GOT3 (cell line): ENCODE results near the gene ETNK2.
"Not testable (repeated sequence)": the region's sequence is repeated elsewhere in the genome, so short reads cannot be mapped to it uniquely, and the experiment has no call there.

Source experiments
- DNase-seq: peaks from one replicate; lab custom pipeline; 2025; ENCODE audit warnings: mixed read lengths; lab: John Stamatoyannopoulos, UW

The ETNK2 gene

DNA sequence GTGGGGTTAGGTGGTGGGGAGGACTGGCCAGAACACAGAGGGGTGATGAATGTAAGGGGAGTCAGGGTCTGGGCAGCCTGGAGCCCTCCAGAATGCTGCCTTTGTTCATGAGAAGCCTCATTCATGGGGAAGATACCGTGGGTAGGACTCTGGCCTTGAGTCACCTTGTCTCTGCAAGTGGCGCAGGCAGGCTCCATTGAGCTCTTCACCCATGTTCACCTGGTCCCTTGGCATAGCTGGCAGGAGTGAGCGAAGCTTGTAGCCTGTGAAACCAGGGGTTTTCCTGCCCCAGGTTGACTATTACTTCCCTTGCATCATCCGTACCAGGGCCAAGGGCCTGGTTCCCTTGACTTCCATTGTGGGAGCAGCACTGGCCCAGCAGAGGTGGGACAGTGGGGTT is 53.2 kb downstream of the ETNK2 start:
- no peak for DNase-seq

DNA sequence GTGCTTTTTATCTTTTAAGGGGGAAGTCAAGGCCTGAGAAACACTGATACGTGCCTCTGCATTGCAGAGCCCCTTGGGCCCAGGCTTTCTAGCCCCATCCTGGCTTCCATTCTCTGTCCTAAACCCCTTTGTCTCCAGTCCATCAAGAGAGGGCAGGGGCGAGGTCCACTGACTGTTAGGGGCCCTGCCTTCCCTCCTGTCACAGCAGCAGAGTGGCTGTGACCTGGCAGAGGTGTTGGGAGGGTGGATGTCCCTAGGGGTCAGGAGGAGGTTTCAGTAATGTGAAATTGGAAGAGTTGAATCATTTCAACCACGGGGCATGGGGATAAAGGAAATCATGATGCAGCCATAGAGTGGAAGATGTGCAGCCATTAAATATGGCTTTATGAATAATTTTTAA is 54.9 kb downstream of the ETNK2 start:
- no peak for DNase-seq

DNA sequence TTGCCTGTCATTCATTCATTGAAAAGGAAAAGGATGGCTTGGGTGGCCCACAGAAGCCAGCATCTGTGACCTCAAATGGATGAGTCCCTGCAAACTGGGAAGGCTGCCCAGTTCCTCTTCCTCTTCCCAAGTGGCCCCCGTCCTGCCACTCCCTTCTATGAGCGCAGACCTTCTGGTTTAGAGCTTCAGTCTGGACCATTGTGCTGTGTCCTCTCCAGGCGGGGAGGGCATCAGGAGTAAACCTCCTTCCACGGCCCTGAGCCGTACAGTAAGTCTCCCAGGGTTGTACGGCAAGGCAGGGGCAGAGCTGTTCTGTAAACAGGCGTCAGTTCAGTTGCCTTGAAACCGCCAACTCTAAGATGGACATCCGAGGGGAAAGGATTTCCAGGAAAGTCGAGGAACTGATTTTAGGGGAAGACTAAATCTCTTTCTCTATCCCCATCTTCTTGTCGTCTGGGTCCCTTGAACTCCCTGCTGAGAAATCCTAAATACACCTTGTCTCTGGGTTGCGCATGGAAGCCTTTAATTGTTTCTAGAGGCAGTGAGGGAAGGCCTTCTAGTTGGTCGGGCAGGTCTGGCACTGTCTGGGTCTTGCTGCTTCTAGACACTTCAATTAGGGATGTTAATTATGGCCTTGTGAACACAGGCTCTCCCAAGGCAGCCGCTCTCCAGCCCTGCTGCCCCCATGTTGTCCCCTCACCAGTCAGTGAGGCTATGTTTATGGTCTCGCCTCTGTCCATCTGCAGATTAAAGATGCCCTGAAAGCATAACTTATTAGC is 56.8 kb downstream of the ETNK2 start:
- DNase-seq: no peak

DNA sequence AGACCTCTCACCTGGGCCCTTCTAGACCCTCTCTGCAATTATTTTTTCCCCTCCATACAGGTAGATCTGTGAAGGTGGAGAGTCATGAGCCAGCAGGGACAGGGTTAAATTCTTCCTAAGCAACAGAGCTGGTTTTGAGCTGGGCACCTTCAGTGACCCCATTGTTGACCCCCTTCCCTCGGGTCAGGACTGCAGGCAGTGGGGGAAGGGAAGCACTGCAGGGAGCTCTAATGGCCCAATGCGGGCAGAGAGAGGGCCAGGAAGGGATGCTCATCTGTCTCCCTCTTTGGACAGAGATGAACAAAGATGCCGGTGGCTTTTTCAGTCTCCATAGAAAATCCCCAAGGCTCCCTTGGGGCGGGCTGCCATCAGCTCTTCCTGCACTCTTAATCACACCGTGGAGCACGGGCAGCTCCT is 57.5 kb downstream of the ETNK2 start:
- no peak for DNase-seq

DNA sequence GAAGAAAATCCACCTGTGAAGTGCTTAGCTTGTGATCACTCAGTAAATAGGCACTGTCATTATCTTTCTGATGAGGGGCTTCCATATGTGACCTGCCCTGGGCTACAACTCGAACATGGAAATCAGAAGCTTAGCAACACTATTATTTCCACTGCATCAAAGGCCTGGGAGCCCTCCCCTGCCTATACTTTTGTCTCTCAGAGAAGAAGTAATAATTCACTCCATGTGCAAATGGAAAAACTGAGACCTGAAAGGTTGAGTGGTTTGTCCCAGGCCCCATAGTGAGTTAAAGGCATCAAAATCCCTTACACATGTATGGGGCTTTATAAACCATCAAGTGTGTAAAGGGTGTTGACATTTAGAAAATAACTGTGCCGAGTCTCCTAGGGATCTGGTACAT is 58.1 kb downstream of the ETNK2 start:
- DNase-seq: no peak

DNA sequence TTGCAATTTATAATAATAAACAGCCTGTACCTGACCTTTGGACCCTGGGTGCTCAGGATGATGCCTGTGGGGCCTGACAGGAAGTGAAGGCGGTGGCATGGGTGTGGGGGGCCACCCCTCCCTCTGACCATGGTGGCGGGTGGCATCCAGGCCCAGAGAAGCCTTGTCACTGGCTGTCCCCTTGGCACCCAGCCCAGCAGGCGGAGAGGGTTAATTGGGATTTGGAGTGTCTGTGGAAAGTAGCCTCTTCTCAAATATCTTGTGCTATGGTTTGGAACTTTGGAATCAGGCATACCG is 58.5 kb downstream of the ETNK2 start:
- no peak for DNase-seq

DNA sequence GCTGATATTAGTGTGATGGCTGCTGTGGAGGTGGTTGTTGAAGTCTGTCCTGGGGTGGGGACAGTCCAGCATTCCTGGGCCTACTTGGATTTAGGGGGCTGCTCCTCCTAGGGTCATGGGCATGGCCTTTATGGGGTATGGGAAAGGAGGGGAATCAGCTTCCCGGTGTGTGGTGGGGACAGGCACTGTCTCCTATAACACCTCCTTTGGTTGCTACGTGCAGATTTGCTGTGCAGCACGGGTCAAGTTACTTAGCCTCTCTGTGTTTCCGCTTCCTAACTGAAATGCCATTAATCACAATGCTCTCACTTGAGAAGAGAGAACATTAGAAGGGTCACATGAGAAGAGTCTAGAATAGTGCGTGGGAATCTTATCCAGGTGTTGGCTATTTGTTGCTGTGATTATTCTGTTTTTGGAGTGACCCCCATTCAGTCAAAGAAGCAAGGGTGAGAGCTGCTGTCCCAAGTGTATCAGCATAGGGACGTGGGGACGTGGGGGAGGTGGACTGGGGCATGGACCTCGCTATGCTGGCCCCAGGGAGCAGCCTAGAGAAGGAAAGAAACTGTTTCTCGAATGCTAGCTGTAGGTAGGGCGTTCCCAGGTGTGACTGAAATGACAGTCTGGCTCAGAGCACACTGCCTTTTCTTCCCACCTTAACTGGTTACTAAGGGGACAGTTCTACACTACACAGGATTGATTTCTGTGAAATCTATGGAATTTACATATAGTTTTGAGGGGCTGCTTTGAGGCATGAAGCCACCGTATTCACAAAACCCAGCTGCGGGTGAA is 59.0 kb downstream of the ETNK2 start:
- no peak for DNase-seq

DNA sequence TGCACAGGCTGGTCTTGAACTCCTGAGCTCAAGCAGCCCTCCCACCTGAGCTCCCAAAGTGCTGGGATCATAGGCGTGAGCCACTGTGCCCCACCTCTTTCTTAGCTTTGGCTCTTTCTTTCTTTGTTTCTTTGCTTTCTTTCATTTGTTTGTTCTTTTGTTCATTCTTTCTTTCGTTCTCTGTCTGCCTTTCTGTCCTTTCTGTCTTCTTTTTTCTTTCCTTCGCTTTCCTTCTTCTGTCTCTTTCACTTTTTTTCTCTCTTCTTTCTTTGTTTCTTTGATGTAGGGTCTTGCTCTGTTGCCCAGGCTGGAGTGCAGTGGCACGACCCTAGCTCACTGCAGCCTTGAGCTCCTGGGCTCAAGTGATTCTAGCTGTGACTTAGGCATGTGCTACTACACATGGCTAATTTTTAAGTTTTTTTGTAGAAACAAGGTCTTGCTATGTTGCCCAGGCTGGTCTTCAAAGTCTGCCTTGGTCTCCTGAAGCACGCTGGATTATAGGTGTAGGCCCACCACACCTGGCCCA is 60.0 kb downstream of the ETNK2 start:
- no peak for DNase-seq

DNA sequence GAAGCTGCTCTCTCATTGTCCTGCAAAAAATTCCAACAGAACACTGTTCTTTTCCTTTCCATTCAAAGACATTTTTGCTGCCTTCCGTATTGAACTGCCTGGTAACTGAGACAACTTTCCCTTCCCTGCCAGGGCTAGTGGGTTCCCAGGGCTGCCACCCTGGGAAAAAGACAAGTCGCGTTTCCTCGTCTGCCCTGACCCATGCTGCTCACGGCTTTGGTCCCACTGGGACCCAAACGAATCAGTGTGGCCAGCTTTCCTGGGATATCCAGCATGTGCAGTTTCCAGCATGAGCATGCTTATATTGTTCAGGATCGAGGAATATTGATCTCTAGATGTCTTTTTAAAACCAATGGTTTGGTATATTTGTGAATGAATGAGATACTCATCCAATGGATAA is 60.8 kb downstream of the ETNK2 start:
- no peak for DNase-seq

DNA sequence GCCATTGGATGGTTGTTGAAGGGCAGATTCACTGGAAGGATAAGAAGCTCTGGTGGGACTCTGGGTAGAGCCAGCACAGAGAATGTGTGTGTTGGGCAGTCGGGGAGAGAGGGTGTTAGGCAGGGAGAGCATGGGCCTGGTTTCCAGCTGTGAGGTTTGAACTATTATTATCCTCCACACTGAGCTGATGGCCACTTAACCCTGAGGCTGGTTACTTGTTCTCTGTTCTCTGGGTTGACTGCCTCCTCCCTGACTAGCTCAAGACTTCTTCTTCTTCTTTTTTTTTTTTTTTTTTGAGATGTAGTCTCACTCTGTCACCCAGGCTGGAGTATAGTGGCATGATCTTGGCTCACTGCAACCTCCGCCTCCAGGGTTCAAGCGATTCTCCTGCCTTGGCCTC is 61.7 kb downstream of the ETNK2 start:
- not testable (repeated sequence) for DNase-seq

DNA sequence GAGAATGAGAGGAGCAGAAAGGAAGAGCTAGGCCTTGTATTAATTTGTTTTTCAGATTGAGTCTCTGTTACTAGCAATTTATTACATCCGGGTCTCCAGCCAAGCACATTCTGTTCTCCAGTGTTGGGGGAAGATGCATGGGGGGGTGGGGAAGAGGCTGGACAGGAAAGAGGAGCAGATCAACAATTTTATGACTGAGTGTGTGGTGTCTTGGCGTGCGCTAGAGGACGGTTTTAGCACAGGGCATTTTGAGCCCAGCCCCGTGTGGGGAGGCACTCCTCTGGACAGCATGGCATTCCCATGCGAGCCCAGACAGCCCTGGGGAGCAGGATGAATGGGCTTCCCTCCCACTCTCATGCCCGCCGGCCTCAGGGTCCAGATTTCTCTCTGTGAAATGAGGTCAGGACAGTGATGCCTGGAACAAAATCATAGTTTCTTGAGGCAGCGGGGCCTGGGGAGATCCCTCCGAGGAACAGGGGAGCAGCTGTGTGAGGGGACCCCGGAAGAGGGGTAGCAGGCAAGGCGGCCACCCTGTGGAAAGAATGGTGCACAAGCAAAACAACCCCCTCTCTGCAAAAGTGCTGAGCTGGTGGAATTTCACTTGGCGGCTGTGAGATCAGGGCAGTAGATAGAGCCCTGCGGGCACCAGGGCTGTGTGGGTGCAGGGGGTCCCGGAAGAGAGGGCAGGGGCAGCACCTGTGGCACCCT is 62.6 kb downstream of the ETNK2 start:
- no peak for DNase-seq

DNA sequence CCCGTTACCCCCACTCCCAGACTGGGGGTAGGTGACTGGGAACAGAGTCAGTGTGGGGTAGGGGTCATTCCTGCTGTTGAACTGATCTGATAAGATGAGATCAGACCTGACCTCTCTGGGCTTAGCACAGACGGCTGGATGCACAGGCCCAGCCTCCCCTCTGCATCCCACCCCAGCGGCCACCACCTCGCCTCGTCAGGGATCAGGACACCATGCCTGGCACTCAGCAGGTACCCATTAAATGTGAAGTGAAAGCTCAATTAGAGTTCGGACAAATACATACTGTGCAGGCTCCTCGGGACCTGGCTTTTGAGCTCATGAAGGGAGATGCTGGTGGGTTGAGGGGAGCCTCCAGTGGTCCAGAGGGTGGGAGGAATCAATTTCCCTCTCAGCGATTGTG is 63.2 kb downstream of the ETNK2 start:
- no peak for DNase-seq

DNA sequence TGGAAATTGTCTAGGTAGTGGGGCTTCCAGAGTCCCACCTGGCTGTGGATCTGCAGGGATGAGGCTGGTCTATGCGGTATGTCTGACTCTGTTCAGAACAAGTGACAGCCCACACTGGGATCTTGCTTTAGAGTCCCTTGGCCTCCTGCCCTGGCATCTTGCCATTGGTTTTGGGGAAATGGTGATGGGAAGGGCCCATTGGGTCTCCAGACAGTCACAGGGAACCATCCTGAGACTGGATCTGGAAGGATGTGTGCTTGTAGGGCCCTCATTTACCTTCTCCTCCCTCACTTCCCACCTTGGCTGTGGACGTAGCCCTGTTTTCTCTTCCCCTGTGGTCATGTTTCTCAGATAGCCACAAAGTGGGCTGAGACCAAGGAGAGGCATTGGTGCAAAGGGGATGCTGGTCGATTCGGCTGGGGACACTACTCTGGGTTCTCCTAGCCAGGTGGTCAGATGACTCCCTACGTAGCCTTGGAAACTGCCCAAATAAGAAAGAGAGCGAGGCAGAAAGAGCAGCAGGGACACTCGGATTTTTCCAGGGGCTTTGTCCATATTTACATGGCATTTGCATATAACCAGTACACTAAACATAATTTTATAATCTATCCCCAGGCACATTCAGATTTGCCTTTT is 63.8 kb downstream of the ETNK2 start:
- no peak for DNase-seq

DNA sequence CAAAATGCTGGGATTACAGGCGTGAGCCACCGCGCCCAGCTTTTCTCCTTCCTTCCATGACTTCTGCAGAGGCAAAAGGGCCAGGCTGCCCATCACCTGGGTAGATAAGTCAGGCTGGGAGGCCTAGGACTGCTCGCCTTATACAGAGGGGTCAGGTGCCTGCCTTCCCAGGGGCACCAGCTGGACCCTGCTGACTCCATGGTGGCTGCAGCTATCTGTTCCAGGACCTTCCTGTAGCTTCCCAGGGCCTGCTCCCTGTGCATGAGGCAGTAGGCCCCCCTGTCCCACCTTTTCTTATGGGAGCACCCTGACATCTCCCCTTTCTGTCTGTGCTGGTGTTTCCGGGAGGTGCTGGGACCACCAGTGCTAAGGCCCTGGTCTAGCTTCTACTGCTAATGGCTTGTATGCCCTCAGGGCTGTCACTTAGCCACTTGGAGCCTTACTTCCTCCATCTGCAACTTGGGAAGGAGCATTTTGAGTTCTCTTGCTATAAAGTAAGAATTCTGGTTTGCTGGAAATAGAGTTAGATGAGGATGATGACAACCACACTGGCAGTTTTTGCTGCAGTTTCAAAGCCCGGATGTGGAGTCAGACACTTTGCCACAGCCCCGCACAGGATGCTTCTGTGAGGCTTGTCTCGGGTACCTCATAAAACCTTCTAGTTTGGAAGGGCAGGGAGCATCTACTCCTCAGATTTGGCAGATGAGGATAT is 64.5 kb downstream of the ETNK2 start:
- DNase-seq: no peak

DNA sequence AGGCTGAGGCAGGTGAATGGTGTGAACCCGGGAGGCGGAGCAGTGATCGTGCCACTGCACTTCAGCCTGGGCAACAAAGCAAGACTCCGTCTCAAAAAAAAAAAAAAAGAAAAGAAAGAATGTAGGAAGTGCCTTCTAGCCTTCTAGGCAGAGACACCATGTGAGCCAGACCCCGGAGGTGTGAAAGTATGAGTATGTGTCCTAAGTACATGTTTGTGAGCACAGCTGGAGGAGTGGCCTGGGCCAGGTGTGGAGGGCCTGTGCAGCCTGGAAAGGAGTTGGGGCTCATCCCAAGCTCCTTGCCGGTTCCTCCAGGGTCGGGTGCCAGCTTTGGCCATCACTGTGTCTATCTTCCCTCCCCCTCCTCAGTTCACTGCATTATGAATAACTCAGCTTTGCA is 66.0 kb downstream of the ETNK2 start:
- no peak for DNase-seq

DNA sequence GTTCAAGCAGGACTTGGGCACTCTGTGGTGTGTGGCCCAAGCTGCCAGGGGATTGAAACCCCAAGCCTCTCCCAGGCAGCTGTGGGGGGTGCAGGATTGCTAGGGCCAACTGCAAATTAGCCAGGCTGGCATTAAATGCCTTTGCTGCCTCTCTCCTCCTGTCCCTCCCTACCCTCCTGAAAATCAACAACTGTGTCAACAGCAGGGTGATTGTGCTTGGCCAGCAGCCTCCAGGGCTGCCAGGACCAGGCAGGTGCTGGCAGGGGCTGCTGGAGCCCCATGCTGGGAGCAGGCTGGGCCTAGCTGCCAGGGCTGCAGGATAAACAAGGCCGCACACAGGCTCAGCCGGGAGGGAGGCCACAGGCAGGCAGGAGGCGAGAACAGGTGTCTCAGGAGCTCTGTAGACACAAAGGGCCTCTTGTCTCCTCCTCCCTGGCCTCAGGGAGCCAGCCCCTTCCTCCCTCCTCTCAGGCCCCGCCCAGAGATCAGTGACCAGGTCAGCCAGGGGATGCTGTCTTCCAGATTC is 67.5 kb downstream of the ETNK2 start:
- no peak for DNase-seq

DNA sequence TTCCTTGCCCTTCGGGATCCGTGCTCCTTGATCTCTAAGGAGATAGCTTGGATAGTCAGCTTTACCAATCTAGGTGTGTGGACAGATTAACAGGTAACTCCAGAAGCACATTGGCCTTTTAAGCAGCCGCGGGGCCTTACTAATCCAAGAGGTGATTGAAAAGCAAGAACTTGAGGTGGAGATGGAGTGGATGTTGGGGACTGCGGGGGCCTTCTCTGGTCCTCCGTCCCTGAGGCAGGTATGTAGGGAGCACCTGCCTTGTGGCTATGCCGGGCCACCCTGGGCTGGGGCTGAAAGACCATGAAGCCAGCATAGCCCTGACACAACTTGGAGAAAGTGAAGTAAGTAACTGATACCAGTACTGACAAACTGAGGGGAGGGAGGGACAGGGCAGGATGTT is 68.4 kb downstream of the ETNK2 start:
- DNase-seq: no peak

DNA sequence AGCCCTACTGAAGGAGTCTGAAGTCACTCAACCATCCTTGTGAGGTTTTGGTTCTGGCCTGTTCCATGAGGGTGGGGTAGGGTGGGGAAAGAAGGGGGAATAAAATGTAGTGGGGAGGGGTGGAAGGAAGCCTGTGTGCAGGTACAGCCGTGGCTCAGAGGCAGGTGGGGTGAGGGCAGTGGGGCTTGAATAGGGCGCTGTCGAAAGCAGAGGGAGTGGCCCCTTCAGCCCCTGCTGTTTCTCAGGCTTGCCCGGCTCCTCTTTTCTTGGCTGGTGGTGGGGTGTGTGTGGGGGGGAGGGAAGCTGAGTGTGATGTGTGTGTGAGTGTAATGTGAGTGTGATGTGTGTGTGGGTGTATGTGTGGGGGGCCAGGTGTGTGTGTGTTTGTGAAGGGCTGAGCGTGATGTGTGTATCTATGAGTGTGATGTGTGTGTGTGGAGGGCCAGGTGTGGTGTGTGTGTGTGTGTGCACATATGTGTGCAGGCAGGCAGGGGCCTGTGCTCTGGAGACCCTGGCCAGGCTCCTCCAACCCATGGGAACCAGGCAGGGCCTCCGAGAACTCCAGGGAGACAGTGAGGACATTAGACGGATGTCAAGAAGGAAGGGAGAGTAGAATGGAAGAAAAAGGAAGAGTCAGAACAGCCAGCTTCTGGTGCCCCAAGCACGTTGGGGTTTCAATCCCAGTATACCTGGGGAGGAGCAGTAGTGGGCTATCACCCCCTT is 69.9 kb downstream of the ETNK2 start:
- DNase-seq: no peak

DNA sequence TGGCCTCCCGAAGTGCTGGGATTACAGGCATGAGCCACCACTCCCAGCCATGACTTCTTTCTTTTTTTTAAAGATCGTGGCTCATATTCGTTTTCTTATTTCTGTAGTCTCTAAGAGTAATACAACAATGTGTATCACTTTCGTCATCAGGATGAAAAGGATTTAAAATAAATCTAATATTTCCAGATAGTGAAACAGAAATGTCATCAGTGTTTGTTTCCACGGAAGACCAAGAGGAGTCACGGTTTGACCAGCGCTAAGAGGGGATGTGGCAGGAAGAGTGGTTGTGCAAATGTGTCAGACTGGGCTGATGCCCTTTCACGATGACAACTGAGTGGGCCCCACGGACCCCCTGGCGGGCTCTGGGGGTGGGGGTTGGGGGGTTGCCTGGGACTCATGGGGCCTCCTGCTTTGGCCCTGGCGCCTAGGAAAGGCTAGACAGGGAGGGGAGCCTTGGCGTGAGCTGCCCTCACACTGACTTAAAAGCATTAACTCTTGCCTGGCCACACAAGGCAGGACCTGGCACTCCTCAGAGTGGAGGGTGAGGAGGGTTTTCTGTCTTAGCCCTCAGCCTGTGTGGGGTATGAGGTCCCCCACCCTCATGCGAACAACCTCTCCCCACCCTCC is 70.6 kb downstream of the ETNK2 start:
- no peak for DNase-seq
